Immature natural killer cell (primary cell): ENCODE measurements around the gene IQGAP2. TPM values are rescaled to one million over a fixed set of nuclear protein-coding genes. Genes with fewer than 3 reads are reported as not detected.

ENCODE experiments used
- DNase-seq, 3 donors: peaks; one replicate each; pipeline ENCODE4 v3.0.0; 2022; ENCODE audit warnings: mixed read lengths in 1 of 3
- H3K27ac Mint-ChIP-seq, 6 donors: one replicate each; pipeline ENCODE4 v1.8.0; 2020; ENCODE audit warnings: mixed read lengths in 6 of 6, mild to moderate bottlenecking in 5 of 6, inconsistent platforms in 4 of 6, moderate library complexity in 3 of 6
- H3K27me3 Mint-ChIP-seq, 3 donors: one replicate each; pipeline ENCODE4 v1.8.0; 2020 to 2021; ENCODE audit warnings: low read depth in 3 of 3, mild to moderate bottlenecking in 3 of 3, mixed read lengths in 3 of 3, moderate library complexity in 3 of 3, inconsistent platforms in 1 of 3
- H3K36me3 Mint-ChIP-seq, 3 donors: one replicate each; pipeline ENCODE4 v1.8.0; 2020; ENCODE audit warnings: mixed read lengths in 3 of 3, inconsistent platforms in 2 of 3, mild to moderate bottlenecking in 2 of 3
- H3K4me1 Mint-ChIP-seq, 2 donors: one replicate each; pipeline ENCODE4 v1.8.0; 2020; ENCODE audit warnings: inconsistent platforms in 2 of 2, mild to moderate bottlenecking in 2 of 2, mixed read lengths in 2 of 2, moderate library complexity in 1 of 2
- H3K4me3 Mint-ChIP-seq, 5 donors: one replicate each; pipeline ENCODE4 v1.8.0; 2020; ENCODE audit warnings: mild to moderate bottlenecking in 5 of 5, mixed read lengths in 5 of 5, inconsistent platforms in 3 of 5, moderate library complexity in 3 of 5
- H3K9me3 Mint-ChIP-seq, 6 donors: one replicate each; pipeline ENCODE4 v1.8.0; 2020; ENCODE audit warnings: mild to moderate bottlenecking in 6 of 6, mixed read lengths in 6 of 6, inconsistent platforms in 4 of 6, moderate library complexity in 3 of 6
- polyA plus RNA-seq, 3 donors: library from polyadenylated mRNA; unstranded; fragments of 300-500 nt; fragmentation: Illumina TruSeq; gene quantifications; one replicate each; pipeline ENCODE4 v1.2.3, GENCODE V29; 2021

Gene IQGAP2
- polyA plus RNA-seq, 3 donors from 2014 or later: 38.8 to 92.5 (median 43.6) TPM

- H3K4me3 Mint-ChIP-seq: no peak overlapping the region
- peaks cover 0 to 5% (median 0%) of the 10 kb centered on the region in 3 donors for H3K27me3 Mint-ChIP-seq
- H3K36me3 Mint-ChIP-seq: peaks cover 19 to 58% (median 25%) of the 10 kb centered on the region in 3 donors
- no peaks in the 10 kb centered on the region for H3K9me3 Mint-ChIP-seq
- H3K4me1 Mint-ChIP-seq: peaks cover 1 to 21% of the 10 kb centered on the region in 2 donors
- H3K27ac Mint-ChIP-seq: peak overlapping the region; percentile 28 to 70 (median 54)
- no peak for DNase-seq
Observed at GRCh38 chr5:76691467-76692273, 288.6 kb downstream of the IQGAP2 start.

GRCh38 chr5:76692274-76692540 is 289.1 kb downstream of the IQGAP2 start:
- Mint-ChIP-seq H3K27me3 (peaks cover 0 to 5% (median 0%) of the 10 kb centered on the region in 3 donors), H3K9me3 (no peaks in the 10 kb centered on the region), H3K36me3 (peaks cover 13 to 53% (median 20%) of the 10 kb centered on the region in 3 donors), H3K4me1 (peaks cover 1 to 21% of the 10 kb centered on the region in 2 donors), H3K27ac (peak overlapping the region in 3 of 6 donors; percentile 50 to 70 (median 65)), H3K4me3 (no peak overlapping the region)
- DNase-seq: no peak

DNA sequence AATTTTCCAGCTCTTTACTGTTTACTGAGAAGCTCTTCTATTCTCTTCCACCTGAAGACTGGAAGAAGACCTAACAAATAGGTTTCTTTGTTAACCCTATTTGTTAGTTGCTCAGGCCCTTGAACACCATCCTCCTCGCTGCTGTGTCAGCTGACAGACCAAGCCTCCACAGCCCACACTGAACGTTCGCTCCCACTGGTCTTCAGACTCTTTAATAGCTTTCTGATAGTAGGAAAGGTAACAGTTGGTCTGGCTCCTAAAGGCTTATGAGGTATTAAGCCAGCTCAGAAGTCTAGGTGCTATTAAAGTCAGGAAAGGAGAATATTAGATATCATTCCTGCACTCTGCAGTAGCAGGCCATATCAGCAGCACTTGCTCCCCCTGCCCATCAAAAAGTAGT is 289.6 kb downstream of the IQGAP2 start:
- no peaks in the 10 kb centered on the region for H3K9me3 Mint-ChIP-seq
- peaks cover 0 to 5% (median 0%) of the 10 kb centered on the region in 3 donors for H3K27me3 Mint-ChIP-seq
- H3K4me3 Mint-ChIP-seq: no peak overlapping the region
- H3K4me1 Mint-ChIP-seq: peaks cover 1 to 21% of the 10 kb centered on the region in 2 donors
- DNase-seq: no peak
- peak overlapping the region in 4 of 6 donors; percentile 49 to 65 (median 57) for H3K27ac Mint-ChIP-seq
- H3K36me3 Mint-ChIP-seq: peaks cover 13 to 51% (median 21%) of the 10 kb centered on the region in 3 donors

GRCh38 chr5:76693141-76693540 is 290.1 kb downstream of the IQGAP2 start:
- Mint-ChIP-seq H3K27me3 (peaks cover 0 to 5% (median 0%) of the 10 kb centered on the region in 3 donors), H3K9me3 (no peaks in the 10 kb centered on the region), H3K4me3 (no peak overlapping the region), H3K27ac (peak overlapping the region in 3 of 6 donors; percentile 49 to 65 (median 53)), H3K36me3 (peaks cover 13 to 50% (median 19%) of the 10 kb centered on the region in 3 donors), H3K4me1 (peaks cover 1 to 21% of the 10 kb centered on the region in 2 donors)
- DNase-seq: no peak

DNA sequence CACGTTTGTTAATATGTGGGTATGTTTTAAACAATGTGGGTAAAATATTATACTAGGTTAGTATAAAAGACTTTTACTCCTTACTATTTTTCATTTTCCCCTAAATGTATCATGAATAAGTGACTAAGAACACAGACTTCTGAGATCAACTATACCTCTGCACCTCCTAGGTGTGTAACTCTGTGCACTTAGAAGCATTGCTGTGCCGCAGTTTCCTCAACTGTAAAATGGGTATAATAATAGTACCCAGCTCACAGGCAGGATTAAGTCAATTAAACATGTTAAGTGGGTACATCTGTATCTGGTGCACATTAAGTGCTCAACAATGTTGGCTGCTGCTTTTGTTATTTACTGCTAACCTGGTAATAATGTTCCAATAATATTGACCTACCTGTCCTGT is 291.2 kb downstream of the IQGAP2 start:
- Mint-ChIP-seq H3K27me3 (peaks cover 0 to 8% (median 2%) of the 10 kb centered on the region in 3 donors), H3K4me3 (no peak overlapping the region), H3K4me1 (peaks cover 1 to 21% of the 10 kb centered on the region in 2 donors), H3K36me3 (peaks cover 17 to 52% (median 19%) of the 10 kb centered on the region in 3 donors), H3K9me3 (no peaks in the 10 kb centered on the region), H3K27ac (peak overlapping the region in 2 of 6 donors; percentile 37 to 57)
- DNase-seq: no peak

DNA sequence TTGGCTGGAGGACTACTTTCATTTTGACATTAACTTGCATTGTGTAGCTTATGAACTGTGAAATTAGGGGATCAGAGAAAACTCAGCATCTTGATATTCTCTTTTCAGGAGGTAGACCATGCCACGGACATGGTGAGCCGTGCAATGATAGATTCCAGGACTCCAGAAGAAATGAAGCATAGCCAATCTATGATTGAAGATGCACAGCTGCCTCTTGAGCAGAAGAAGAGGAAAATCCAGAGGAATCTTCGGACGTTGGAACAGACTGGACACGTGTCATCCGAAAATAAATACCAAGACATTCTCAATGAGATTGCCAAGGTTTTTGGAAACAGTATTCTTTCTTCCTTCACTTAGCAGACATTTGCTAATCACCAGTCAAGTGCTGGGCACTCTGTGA is 292.3 kb downstream of the IQGAP2 start:
- Mint-ChIP-seq H3K27me3 (peaks cover 0 to 10% (median 2%) of the 10 kb centered on the region in 3 donors), H3K4me3 (no peak overlapping the region), H3K9me3 (no peaks in the 10 kb centered on the region), H3K36me3 (peaks cover 10 to 44% (median 17%) of the 10 kb centered on the region in 3 donors), H3K27ac (peak overlapping the region in 5 of 6 donors; percentile 16 to 55 (median 51)), H3K4me1 (peaks cover 1 to 12% of the 10 kb centered on the region in 2 donors)
- no peak for DNase-seq

DNA sequence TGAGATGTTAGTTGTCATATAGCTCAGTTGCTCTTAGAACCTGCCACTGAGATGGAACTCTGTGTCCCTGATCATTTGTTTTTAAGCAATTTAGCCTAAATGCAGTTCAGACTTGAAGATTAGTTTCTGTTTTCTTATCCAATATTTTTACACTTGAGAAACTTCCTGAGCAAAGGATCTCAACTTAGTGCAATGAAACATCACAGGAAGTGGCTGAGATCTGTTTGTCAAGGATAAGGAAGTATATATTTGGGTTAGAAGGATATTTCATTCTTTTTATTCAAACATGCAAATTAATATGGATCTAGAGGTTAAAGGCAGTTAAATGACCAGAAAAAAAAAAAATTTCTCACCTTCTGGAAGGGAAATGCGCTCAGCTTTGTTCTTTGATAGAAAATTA is 293.2 kb downstream of the IQGAP2 start:
- peak overlapping the region in 5 of 6 donors; percentile 46 to 80 (median 51) for H3K27ac Mint-ChIP-seq
- H3K4me3 Mint-ChIP-seq: no peak overlapping the region
- H3K36me3 Mint-ChIP-seq: peaks cover 16 to 44% (median 24%) of the 10 kb centered on the region in 3 donors
- no peak for DNase-seq
- peaks cover 0 to 13% (median 2%) of the 10 kb centered on the region in 3 donors for H3K27me3 Mint-ChIP-seq
- peaks cover 1 to 12% of the 10 kb centered on the region in 2 donors for H3K4me1 Mint-ChIP-seq
- no peaks in the 10 kb centered on the region for H3K9me3 Mint-ChIP-seq

DNA sequence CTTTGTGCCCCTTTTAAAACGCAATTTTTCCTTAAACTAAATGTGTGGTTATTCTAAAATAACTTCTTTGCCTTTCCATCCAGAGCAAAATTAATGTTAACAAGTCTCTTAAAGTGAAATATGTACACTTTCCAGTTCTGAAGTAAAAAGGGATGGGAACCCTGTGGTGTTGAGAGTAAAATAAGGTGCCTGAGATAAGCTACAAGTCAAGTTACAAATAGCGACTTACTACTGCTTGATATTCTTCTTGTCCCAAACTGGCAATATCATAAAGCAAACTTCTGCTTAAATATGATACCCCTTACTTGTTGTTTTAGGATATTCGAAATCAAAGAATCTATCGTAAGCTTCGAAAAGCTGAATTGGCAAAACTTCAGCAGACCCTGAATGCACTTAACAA is 294.6 kb downstream of the IQGAP2 start:
- H3K36me3 Mint-ChIP-seq: peaks cover 27 to 52% (median 32%) of the 10 kb centered on the region in 3 donors
- peak overlapping the region; percentile 8 to 67 (median 42) for H3K27ac Mint-ChIP-seq
- peaks cover 1 to 6% of the 10 kb centered on the region in 2 donors for H3K4me1 Mint-ChIP-seq

DNA sequence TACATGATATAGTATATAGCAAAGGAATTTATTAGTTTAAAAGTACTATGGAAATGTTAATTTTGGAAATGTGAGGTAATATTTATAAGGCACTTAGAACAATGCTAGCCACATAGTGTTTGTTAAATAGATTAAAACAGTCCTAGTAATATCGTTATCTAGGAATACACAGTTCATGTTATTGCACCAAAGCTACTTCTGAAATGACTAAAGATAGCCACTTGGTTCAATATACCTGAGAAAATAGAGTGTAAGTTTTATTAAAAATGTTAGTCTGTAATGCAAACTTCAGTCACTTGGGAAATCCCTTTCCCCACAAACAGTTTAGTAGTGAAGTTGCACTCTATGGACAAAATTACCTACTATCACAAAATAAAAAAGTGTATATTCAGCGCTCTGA is 297.5 kb downstream of the IQGAP2 start:
- no peaks in the 10 kb centered on the region for H3K9me3 Mint-ChIP-seq
- peak overlapping the region in 1 of 6 donors; percentile 50 for H3K27ac Mint-ChIP-seq
- peaks cover 27 to 39% (median 30%) of the 10 kb centered on the region in 3 donors for H3K36me3 Mint-ChIP-seq
- peaks cover 1 to 7% of the 10 kb centered on the region in 2 donors for H3K4me1 Mint-ChIP-seq
- H3K4me3 Mint-ChIP-seq: no peak overlapping the region
- peaks cover 0 to 11% (median 2%) of the 10 kb centered on the region in 3 donors for H3K27me3 Mint-ChIP-seq
- no peak for DNase-seq

More for the DNA sequence above, 294.6 kb downstream of the IQGAP2 start:
- no peaks in the 10 kb centered on the region for H3K9me3 Mint-ChIP-seq
- DNase-seq: no peak
- peaks cover 0 to 13% (median 2%) of the 10 kb centered on the region in 3 donors for H3K27me3 Mint-ChIP-seq
- H3K4me3 Mint-ChIP-seq: no peak overlapping the region

DNA sequence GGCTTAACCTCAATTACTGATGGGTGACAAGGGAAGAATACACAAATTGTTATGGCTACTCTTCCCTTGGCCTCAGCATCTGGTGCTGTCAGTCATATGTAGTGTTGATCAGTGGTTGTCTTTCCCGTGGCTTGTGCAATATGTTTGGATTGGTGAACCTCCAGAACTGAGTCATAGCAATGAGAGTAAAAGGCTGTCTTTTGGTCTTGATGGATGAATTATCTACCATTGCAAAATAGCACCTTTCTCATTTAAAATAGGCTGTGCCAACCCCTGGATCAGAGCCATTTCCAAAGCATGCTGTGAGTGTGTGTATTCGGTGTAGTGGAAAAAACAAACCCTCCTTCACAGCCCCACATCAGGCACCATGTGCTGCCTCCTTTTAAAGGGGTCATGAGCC is 298.2 kb downstream of the IQGAP2 start:
- peak overlapping the region in 3 of 6 donors; percentile 16 to 60 (median 43) for H3K27ac Mint-ChIP-seq
- peaks cover 0 to 12% (median 2%) of the 10 kb centered on the region in 3 donors for H3K27me3 Mint-ChIP-seq
- H3K4me3 Mint-ChIP-seq: no peak overlapping the region
- no peaks in the 10 kb centered on the region for H3K9me3 Mint-ChIP-seq
- peaks cover 0 to 7% of the 10 kb centered on the region in 2 donors for H3K4me1 Mint-ChIP-seq
- no peak for DNase-seq
- peaks cover 24 to 36% (median 30%) of the 10 kb centered on the region in 3 donors for H3K36me3 Mint-ChIP-seq

GRCh38 chr5:76703707-76704106 is 300.6 kb downstream of the IQGAP2 start:
- no peak overlapping the region for H3K4me3 Mint-ChIP-seq
- peaks cover under 1 to 10% (median 2%) of the 10 kb centered on the region in 3 donors for H3K27me3 Mint-ChIP-seq
- no peaks in the 10 kb centered on the region for H3K9me3 Mint-ChIP-seq
- H3K36me3 Mint-ChIP-seq: peaks cover 21 to 34% (median 23%) of the 10 kb centered on the region in 3 donors
- no peak for DNase-seq
- peaks cover 0 to 4% of the 10 kb centered on the region in 2 donors for H3K4me1 Mint-ChIP-seq
- H3K27ac Mint-ChIP-seq: peak overlapping the region in 2 of 6 donors; percentile 60 to 72

DNA sequence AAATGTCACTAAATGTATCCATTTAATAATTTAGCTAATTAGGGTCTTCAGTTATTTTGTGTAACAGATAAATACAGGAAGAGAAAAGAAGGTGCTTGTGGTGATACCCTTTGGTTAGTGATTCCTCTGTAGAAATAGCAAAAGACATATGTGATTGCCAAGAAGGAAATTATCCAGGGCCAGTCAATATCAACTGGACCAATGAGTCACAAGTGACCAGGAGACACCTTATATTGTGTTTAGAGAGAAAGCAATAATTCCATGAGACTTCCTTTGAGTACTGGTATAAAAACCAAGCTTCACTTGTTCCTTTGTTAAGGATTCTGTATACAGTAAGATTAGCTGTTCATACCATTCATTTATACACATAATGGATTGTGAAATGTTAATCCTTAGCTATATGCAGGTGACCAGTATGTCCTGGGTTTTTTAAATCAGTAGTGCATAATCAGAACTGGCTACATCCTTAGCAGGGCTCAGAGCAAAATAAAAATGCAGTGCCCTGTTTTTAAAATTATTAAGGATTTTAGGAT is 301.1 kb downstream of the IQGAP2 start:
- Mint-ChIP-seq H3K4me3 (no peak overlapping the region), H3K27ac (peak overlapping the region in 1 of 6 donors; percentile 49), H3K9me3 (no peaks in the 10 kb centered on the region), H3K36me3 (peaks cover 18 to 33% (median 23%) of the 10 kb centered on the region in 3 donors), H3K27me3 (peaks cover 0 to 8% (median 2%) of the 10 kb centered on the region in 3 donors), H3K4me1 (peaks cover 0 to 4% of the 10 kb centered on the region in 2 donors)
- no peak for DNase-seq

- Mint-ChIP-seq H3K27ac (peak overlapping the region in 3 of 6 donors; percentile 6 to 73 (median 28)), H3K4me1 (peaks cover 0 to 5% of the 10 kb centered on the region in 2 donors), H3K27me3 (peaks cover 0 to 5% (median 3%) of the 10 kb centered on the region in 3 donors), H3K9me3 (no peaks in the 10 kb centered on the region), H3K4me3 (no peak overlapping the region), H3K36me3 (peaks cover 17 to 32% (median 21%) of the 10 kb centered on the region in 3 donors)
- no peak for DNase-seq
Observed at GRCh38 chr5:76705574-76705973, 302.5 kb downstream of the IQGAP2 start.

GRCh38 chr5:76709762-76710161 is 306.7 kb downstream of the IQGAP2 start:
- peaks cover 17 to 23% of the 10 kb centered on the region in 2 donors for H3K4me1 Mint-ChIP-seq
- peaks cover 0 to 10% (median 3%) of the 10 kb centered on the region in 3 donors for H3K36me3 Mint-ChIP-seq
- peak overlapping the region in 3 of 6 donors; percentile 61 to 69 (median 68) for H3K27ac Mint-ChIP-seq
- no peaks in the 10 kb centered on the region for H3K9me3 Mint-ChIP-seq
- H3K4me3 Mint-ChIP-seq: no peak overlapping the region
- DNase-seq: no peak
- peaks cover 0 to 5% (median 2%) of the 10 kb centered on the region in 3 donors for H3K27me3 Mint-ChIP-seq
